Astrocyte (in vitro differentiated cells and primary cell): ENCODE results near the gene FBXO11. TPM values are rescaled to one million over a fixed set of nuclear protein-coding genes. Genes with fewer than 3 reads are reported as not detected.

Experiments
- DNase-seq: peaks from one replicate; pipeline ENCODE4 v3.0.0-alpha.2; 2010; ENCODE audit warnings: low read depth
- FAIRE-seq: peaks from 2 replicates; lab custom pipeline; 2011; peaks lifted over from hg19 to GRCh38; lab: Jason Lieb, UNC
- H2AFZ ChIP-seq: 2 replicates; pipeline ENCODE4 v1.6.0; 2012; ENCODE audit warnings: low read depth, low read length, inconsistent platforms
- H3K27ac ChIP-seq: 2 replicates; pipeline ENCODE4 v1.5.1; 2011; ENCODE audit warnings: low read depth, low read length, inconsistent platforms
- H3K27me3 ChIP-seq: 2 replicates; pipeline ENCODE4 v1.6.0; 2011; ENCODE audit warnings: low read length, inconsistent platforms; ENCODE audit not compliant: insufficient read depth
- H3K36me3 ChIP-seq: 2 replicates; pipeline ENCODE4 v1.5.1; 2011; ENCODE audit warnings: low read length, inconsistent platforms; ENCODE audit not compliant: insufficient read depth
- H3K4me1 ChIP-seq: 2 replicates; pipeline ENCODE4 v1.5.1; 2011; ENCODE audit warnings: low read length, inconsistent platforms; ENCODE audit not compliant: insufficient read depth
- H3K4me2 ChIP-seq: 2 replicates; pipeline ENCODE4 v1.6.0; 2012; ENCODE audit warnings: low read length, inconsistent platforms
- H3K4me3 ChIP-seq: 2 replicates; pipeline ENCODE4 v1.5.1; 2011; ENCODE audit warnings: low read depth, mild to moderate bottlenecking, low read length, inconsistent platforms; ENCODE audit not compliant: insufficient read depth
- H3K79me2 ChIP-seq: 2 replicates; pipeline ENCODE4 v1.6.0; 2012; ENCODE audit warnings: mild to moderate bottlenecking, low read length, inconsistent platforms; ENCODE audit not compliant: insufficient read depth
- H3K9ac ChIP-seq: 2 replicates; pipeline ENCODE4 v1.6.0; 2012; ENCODE audit warnings: mild to moderate bottlenecking, low read length, inconsistent platforms
- H3K9me3 ChIP-seq: 2 replicates; pipeline ENCODE4 v1.5.1; 2012; ENCODE audit warnings: low read depth, mild to moderate bottlenecking, low read length, inconsistent platforms; ENCODE audit not compliant: insufficient read depth
- H4K20me1 ChIP-seq: 2 replicates; pipeline ENCODE4 v1.6.0; 2012; ENCODE audit warnings: low read length, inconsistent platforms; ENCODE audit not compliant: insufficient read depth
- H3K27ac Mint-ChIP-seq: one replicate; pipeline ENCODE4 v1.8.0; 2021; ENCODE audit warnings: mild to moderate bottlenecking, mixed read lengths; ENCODE audit not compliant: unreplicated experiment
- H3K27me3 Mint-ChIP-seq: one replicate; pipeline ENCODE4 v1.8.0; 2021; ENCODE audit warnings: low read depth, mixed read lengths; ENCODE audit not compliant: unreplicated experiment
- H3K36me3 Mint-ChIP-seq: one replicate; pipeline ENCODE4 v1.8.0; 2021; ENCODE audit warnings: low read depth, mixed read lengths; ENCODE audit not compliant: unreplicated experiment
- H3K4me1 Mint-ChIP-seq: one replicate; pipeline ENCODE4 v1.8.0; 2021; ENCODE audit warnings: low read depth, mixed read lengths; ENCODE audit not compliant: unreplicated experiment
- H3K4me3 Mint-ChIP-seq: one replicate; pipeline ENCODE4 v1.8.0; 2021; ENCODE audit warnings: mild to moderate bottlenecking, moderate library complexity, mixed read lengths; ENCODE audit not compliant: unreplicated experiment
- H3K9me3 Mint-ChIP-seq: one replicate; pipeline ENCODE4 v1.8.0; 2021; ENCODE audit warnings: mild to moderate bottlenecking, mixed read lengths; ENCODE audit not compliant: unreplicated experiment
- CTCF ChIP-seq: IDR thresholded peaks from 2 replicates; pipeline ENCODE4 v1.5.1; 2011; ENCODE audit warnings: low read depth, mild to moderate bottlenecking, inconsistent platforms, low read length, moderate library complexity; ENCODE audit not compliant: insufficient read depth
- EZH2 ChIP-seq: IDR thresholded peaks from 2 replicates; pipeline ENCODE4 v1.6.1; 2012; ENCODE audit warnings: mild to moderate bottlenecking, low read length, inconsistent platforms; ENCODE audit not compliant: insufficient read depth
- total RNA-seq: library from RNA; stranded (reverse); gene quantifications from 2 replicates; pipeline ENCODE4 v1.2.1, GENCODE V29; 2021

The FBXO11 gene
- total RNA-seq, 1 donor from 2014 or later, result 70.8 TPM

- H2AFZ ChIP-seq, result no peak overlapping the region
- H3K79me2 ChIP-seq, result peaks cover 100% of the 10 kb centered on the region
- no peak overlapping the region for H3K4me2 ChIP-seq
- FAIRE-seq, result no peak
- no peak overlapping the region for H3K4me3 ChIP-seq
- TF ChIP-seq CTCF (no peak), EZH2 (no peak)
- H3K36me3 ChIP-seq, result peaks cover 2% of the 10 kb centered on the region
- H3K27me3 Mint-ChIP-seq, result no peaks in the 10 kb centered on the region
- H3K27me3 ChIP-seq, result no peaks in the 10 kb centered on the region
- H3K4me1 Mint-ChIP-seq, result peaks cover 25% of the 10 kb centered on the region
- no peak overlapping the region for H3K4me3 Mint-ChIP-seq
- H3K9ac ChIP-seq, result no peak overlapping the region
- peaks cover 7% of the 10 kb centered on the region for H3K4me1 ChIP-seq
- no peak overlapping the region for H3K27ac Mint-ChIP-seq
- peaks cover 6% of the 10 kb centered on the region for H3K36me3 Mint-ChIP-seq
- peaks cover 91% of the 10 kb centered on the region for H4K20me1 ChIP-seq
- H3K9me3 ChIP-seq, result no peaks in the 10 kb centered on the region
- no peaks in the 10 kb centered on the region for H3K9me3 Mint-ChIP-seq
- H3K27ac ChIP-seq, result no peak overlapping the region
- no peak for DNase-seq
Measured at GRCh38 chr2:47870641-47871540, 35.4 kb downstream of the FBXO11 start.

GRCh38 chr2:47869859-47870595 lies 36.3 kb downstream of the FBXO11 start:
- no peak for TF ChIP-seq CTCF
- TF ChIP-seq EZH2, result no peak
- H3K9me3 ChIP-seq, result no peaks in the 10 kb centered on the region
- no peak overlapping the region for H3K27ac Mint-ChIP-seq
- no peak overlapping the region for H2AFZ ChIP-seq
- peaks cover 6% of the 10 kb centered on the region for H3K36me3 Mint-ChIP-seq
- no peak overlapping the region for H3K27ac ChIP-seq
- H4K20me1 ChIP-seq, result peaks cover 96% of the 10 kb centered on the region
- peaks cover 100% of the 10 kb centered on the region for H3K79me2 ChIP-seq
- peaks cover 7% of the 10 kb centered on the region for H3K4me1 ChIP-seq
- no peak overlapping the region for H3K4me3 ChIP-seq
- no peak for FAIRE-seq
- H3K36me3 ChIP-seq, result peaks cover 2% of the 10 kb centered on the region
- peaks cover 25% of the 10 kb centered on the region for H3K4me1 Mint-ChIP-seq
- H3K4me2 ChIP-seq, result peak overlapping the region; percentile 8
- no peaks in the 10 kb centered on the region for H3K27me3 Mint-ChIP-seq
- H3K9me3 Mint-ChIP-seq, result no peaks in the 10 kb centered on the region
- peak; percentile 33 for DNase-seq
- no peaks in the 10 kb centered on the region for H3K27me3 ChIP-seq
- H3K9ac ChIP-seq, result no peak overlapping the region
- no peak overlapping the region for H3K4me3 Mint-ChIP-seq
